Activated CD4-positive, CD25-positive, alpha-beta regulatory T cell (primary cell): ENCODE data around the gene NT5DC2.
A peak's percentile ranks its signal among the peaks of the same experiment; 100 is the strongest.

Experiments
- DNase-seq, 4 experiments: peaks; one replicate each; lab custom pipeline; 2025; lab: John Stamatoyannopoulos, UW

NT5DC2 gene

DNA sequence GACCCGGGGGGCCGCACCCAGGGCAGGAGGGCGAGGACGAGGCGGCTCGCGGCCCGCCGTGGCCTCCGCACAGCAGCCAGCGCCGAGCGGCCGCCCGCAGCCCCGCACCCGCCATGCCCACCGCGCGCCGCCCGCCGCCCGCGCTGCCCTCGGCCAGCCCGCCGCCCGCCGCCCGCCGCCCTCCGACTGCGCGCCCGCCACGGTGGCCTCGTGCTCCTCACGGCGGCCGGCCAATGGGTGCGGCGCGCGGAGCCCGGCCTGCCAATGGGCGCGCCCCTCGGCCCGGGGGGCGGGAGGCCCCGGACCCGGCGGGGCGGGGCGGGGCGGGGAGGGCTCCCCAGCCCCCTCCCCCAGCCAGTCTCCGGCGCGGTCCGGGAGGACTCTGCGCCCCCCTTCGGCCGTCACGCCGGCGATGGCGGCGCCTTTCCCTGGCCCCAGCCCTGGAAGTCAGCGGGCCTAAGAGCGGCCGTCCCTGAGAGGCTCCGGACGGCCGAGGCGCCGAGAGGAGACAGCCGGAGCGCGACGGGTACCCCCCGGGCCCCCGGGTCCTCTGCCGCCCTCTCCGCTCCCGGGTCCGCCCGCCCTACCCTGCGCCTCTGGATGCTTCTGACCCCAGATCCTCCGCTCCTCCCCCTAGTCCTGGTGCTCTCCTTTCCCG, at the start of gene NT5DC2:
Gene NT5DC2, minus strand, starts transcription at position 235 of the 658 bp plus-strand sequence. Its CDS starts 120 bp downstream, at position 115.
- peak in 3 of 4 experiments; percentile 23 to 48 (median 30) for DNase-seq

DNA sequence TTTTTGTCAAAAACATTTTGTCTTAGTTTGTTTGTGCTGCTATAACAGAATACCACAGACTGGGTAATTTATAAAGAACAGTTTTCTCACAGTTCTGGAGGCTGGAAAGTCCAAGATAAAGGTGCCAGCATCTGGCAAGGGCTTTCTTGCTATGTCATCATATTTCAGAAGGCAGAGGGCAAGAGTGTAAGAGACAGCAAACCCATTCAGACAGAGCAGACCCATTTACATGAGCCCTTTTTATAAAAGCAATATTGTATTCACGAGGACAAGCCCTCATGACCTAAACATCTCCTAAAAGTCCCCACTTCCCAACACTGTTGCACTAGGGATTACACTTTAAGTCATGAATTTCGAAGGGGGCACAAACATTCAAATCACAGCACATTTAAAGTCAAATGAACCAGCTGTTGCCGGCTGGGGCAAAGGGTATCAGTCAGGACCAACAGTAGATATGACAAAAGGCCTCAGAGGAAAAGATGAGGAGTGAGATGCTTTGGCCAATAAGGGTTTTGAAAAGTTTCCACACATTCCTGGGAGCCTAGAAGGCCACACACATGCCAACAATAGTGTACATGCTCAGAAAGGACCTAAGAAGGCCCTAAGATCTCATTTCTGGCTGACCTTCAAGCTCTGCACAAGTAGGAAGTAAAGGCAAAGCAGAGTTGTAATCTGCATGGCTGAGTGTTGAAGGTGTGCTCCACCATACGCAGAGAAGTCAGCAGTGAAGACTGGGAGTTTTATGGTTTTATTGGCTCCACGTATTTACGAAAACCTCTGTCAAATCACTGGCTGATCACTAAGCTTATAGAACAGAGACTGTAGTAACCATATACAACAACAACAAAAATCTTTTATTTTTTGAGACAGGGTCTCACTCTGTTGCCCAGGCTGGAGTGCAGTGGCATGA, 40.7 kb upstream of the NT5DC2 start:
- no peak for DNase-seq

DNA sequence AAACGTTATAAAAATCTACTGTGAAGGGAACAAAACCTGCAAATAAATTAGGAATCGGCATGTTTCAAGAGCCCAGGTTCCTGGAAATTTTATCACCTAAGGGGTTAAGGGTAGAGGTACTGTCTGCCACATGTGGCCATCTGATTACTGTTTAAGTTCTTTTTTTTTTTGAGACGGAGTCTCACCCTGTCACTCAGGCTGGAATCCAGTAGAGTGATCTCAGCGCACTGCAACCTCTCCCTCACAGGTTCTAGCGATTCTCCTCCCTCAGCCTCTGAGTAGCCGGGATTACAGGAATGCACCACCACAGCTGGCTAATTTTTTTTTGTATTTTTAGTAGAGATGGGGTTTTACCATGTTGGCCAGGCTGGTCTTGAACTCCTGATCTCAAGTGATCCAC, 38.6 kb upstream of the NT5DC2 start:
- DNase-seq: no peak

DNA sequence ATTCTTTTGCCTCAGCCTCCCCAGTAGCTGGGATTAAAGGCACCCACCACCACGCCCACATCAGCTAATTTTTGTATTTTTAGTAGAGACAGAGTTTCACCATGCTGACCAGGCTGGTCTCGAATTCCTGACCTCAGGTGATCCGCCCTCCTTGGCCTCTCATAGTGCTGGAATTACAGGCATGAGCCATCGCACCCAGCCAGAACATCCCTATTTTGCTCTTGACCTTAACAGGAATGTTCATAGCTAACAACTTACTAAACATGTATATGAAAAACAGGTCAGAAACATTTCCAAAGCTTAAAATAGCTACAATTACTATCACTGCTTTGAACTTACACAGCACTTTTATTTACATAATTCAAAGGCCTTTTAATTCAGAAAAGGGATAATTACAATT, 36.4 kb upstream of the NT5DC2 start:
- DNase-seq: no peak

DNA sequence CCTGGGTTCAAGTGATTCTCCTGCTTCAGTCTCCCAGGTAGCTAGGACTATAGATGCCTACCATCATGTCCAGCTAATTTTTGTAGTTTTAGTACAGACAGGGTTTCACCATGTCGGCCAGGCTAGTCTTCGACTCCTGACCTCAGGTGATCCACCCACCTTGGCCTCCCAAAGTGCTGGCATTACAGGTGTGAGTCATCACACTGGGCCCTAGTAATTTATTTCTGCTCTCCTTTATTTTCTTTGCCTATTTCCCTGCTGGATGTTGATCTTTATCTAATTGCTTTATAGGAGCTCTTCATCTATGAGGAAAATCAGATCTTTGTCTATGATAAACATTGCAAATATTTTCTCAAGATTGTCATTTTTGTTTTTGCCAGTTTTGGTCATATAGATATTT, 34.4 kb upstream of the NT5DC2 start:
- no peak for DNase-seq

DNA sequence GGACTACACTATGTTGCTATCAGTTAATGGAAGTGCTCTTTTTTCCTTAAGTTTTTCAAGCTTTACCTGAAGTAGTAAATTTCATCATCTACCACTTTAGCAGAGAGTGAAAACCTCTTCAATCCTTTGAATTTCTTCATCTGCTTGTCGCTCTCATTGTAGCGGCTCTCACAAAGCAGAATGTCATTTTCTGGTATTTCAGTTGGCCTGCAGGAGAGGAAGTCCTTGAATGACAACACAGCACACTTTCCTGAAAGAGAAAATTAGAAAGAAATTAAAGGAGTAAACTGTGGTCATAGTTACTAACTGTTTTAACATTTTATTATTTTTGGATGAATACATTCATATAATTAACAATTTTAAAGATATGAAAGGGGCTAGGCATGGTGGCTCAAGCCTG, 30.3 kb upstream of the NT5DC2 start:
- no peak for DNase-seq

DNA sequence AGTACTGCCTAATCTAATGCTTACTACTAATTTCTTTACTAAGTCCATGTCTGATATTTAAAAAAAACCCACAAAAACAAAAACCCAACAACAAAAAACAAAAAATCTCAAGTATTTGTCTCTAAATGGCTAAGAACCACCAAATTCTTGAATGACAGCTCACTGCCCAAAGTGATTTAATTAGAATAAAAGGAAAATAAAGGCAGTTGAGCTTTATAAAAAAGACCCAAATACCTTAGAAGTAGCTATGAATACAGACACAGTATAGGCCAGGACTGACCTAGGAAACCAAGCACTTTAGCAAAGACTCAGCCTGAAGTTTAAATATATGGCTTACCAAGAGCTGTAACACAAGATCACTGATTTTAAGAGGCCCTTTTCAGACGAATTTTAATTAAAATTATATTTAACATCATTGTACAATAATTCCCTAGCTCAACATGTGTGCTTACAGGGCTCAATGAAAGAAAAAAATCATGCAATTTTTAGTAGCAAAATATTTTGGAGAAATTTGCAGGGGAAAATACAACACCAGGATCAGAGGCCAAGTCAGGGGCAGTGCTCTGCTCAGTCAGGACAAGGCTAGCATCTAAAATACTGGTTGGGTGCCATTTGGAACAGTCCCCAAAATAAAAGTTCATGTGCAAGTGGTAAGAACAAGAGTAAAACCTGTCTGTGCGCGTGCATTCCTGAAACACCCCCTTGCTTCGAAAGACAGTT, 27.5 kb upstream of the NT5DC2 start:
- DNase-seq: no peak

DNA sequence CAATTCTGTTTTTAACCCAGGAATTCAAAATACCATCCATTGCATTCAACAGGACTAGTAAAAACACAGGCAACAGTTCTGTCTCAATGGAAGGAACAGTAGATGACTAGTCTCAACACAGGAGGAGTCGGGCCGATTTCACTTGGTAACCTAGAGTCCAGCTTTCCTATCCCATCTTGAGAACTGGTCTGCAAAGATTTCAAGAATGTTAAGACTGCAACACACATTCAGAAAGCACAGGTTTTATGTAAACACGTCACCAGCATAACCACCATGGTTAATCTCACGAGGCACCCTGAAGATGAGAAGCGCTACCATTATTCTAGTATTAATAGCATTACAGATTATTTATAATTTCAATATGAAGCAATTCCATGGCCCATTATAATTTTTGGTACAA, 24.8 kb upstream of the NT5DC2 start:
- DNase-seq: no peak

DNA sequence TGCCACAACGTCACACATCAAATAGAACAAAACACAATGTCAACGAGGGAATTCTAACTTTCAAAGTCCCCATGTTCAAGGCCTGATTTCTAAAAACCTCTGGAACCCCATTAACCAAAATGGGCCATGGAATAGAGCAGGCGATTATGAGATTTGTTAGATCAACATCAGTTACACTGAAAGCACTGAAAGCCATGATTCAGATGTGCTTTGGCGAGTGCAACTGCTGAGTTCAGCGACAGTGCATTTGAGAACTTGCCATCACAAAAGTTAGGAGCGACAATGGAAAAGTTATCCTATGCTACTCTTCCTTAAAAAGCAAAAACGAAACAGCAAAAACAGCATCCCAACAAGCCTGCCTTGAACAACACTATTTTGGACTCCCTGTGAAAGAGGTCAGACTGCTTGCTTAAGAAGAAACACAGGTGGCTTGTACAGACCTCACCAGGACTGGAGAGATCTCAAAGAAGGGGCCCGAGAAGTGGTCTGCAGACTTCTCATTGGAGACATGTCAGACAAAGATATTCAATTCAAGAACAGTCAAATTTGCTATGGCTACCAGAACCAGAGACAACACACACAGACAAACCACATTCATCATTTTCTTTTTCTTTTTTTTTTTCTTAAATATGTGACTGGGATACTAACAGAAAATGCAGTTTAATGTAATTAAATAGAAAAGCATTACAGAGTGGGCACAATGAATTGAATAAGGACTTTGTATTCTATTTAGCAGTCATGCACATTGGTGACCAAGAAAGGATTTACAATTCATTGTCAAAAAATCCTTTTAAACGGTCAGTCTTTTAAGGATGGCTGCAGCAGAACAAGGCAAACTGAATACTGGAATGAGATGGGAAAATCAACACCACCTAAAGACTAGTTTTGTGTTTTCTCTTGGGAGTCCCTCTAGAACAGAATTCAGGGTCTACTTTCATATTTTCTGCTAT, 23.6 kb upstream of the NT5DC2 start:
- no peak for DNase-seq

DNA sequence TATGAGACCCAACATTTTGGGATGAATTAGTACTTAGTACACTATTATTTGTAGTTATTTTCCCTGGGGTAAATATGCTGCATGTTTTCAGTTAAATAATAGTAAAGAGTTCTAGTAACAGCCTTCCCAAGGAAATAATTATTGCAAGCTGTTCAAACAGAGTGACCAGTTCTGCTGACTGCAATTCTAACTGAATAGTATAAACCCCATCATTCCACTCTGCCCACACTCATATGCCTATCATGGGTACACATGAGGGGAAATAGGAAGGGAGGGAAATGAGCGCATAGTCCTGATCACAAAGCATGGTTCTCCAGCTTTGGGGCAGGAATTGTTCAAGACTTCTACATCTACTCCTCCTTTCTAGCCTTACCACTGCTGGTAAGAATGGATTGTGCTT, 21.4 kb upstream of the NT5DC2 start:
- no peak for DNase-seq

DNA sequence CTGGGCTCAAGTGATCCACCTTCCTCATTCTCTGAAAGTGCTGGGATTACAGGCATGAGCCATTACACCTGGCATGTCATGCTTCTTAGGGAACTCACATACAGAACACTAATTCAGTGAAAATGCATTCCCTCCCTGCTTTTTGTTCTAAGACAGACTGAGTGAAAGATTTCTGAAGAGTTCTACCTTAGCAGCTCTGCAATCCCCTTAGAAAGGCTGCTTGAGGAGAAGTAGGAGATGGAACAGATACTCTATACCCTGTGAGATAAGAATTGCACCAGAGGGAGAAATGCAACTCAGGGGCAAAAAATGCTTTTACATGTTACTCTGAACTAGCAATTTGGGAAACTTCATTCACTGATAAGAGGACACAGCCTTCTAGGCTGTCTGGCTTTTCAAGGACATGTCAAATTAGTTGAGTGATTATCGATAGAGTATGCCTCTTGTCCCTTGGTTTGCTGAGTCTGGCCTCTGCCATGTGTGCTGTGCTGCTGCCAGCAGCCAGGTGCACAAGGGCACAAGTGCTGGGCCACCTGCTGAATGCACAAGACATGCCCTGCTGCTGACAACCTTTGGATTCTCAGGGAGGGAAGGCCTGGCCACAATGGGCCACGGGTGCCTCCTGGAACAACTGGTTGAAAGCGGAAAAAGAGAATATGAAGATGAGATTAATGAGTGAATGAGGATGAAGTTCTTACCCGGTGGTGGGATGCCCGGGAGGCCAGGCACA, 20.5 kb upstream of the NT5DC2 start:
- DNase-seq: no peak

DNA sequence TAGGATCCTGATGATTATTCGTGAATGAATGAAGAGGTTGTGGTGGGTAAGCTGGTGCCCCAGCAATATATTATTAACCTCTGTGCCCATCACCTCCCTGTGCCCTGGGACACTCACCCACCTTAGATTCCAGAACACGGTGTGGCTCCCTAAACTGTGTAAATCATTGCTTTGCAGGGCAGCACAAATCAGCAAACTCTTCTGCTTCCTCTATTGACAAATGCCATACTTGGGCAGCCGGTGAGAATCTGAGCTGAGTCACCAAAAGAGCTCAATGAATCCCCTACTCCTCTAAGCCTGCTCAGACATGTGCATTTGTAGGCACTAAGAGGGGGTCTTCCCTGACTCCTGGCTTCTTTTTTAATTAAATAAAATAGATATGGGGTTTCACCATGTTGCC, 18.4 kb upstream of the NT5DC2 start:
- DNase-seq: no peak

DNA sequence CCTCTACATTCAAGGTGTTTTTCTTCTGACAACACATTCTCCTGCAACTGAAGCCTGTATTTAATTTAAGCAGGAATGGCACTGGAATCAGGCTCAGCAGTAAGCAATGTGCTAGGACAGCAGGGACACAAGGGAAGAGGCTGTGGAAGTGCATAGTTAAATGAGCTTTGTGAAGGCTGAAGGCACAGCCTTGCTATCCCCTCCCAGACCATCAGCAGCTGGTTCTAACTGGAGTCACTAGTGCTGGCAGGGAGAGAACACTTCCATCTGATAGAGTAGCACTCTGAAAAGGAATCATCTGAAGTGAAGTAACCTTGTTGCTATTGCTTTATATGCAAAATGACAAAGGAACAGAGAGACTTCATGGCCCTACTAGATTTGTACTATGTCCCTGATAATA, 17.5 kb upstream of the NT5DC2 start:
- no peak for DNase-seq

DNA sequence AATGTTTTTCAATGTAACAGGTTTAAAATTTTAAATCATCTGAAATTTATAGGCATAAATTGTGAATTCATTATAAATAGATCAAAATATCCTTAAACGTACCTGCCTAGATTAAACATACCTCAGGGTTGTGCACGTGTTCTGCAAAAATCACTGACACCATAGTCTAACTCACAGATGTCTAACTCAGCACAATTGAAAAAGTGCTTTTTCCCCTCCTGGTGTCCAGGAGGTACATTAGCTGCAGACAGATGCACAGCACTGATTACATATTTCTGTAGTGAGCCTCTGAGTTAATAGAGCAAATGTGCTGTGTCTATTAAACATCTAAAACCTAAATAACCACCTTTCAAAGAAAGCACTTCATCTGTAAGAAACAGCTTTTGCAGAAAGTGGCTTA, 13.5 kb upstream of the NT5DC2 start:
- DNase-seq: no peak

DNA sequence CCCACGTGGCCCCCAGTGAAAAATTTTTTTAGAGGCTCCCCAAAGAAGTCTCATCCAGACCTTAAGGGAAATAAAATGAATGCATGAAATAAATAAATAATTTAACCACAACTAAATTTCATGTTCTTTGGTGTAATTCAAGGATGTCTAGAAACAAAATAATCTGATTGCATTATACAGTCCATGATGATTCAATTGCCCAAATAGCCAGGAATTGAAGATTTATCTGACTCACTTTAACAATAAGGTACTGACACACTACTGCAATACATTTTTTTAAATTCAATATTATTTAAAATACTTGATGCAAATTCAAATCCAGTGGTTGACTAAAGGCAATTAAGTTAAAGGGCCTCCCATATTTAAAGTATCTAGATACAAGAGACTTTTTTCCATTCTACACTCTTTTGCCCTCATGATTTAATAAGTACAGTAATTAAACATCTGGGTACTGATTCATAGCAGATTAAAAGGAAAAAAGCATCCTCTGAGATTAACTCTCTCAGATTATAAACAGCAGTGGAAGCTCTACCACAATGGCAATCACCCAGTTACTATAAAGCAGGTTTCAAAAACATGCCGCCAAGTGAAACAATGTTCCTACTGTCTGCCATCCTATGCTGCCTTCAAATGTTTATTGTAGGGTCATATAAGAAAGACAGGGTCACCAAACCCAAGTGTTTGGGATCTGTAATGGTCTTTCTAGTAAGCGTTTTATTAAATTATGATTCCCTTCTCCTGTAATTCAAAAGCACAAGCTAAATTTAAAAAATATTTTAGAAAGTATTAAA, 12.6 kb upstream of the NT5DC2 start:
- DNase-seq: no peak

DNA sequence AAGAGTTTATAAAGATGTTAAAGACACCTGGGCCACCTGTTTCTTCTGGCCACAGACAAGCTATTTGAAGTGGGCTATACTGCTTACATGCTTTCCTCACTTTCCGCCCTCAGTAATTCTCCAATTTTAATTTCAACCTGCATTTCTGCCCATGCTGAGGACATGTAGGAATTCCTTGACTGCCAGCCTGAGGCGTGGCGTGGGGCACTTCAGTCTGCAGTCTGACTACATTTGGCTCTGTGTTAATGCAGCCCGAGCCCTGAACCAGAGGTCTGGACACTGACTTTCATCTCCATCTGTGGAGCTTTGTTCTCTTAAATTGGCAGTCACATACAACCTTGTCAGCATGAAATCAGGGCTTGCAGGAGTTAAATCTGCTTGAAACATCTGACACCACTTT, 11.3 kb upstream of the NT5DC2 start:
- no peak for DNase-seq

DNA sequence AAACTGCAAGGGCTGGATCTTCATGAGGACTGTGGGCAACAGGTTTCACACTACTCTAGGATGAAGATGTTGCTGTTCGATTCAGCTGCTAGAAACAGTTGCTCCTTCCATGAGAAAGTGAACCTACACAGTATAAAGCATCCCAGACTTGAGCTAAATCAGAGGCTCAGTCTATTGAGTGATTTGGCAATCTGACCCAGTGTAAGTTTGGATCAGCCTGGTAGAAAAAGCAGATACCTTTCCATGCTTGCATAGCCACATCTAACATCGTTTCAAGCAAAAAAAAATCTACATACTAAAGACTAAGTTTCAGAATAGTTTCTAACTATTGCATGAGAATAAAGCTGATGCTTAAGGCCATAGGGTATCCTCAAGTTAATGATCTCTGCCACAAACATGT, 7.4 kb upstream of the NT5DC2 start:
- no peak for DNase-seq

DNA sequence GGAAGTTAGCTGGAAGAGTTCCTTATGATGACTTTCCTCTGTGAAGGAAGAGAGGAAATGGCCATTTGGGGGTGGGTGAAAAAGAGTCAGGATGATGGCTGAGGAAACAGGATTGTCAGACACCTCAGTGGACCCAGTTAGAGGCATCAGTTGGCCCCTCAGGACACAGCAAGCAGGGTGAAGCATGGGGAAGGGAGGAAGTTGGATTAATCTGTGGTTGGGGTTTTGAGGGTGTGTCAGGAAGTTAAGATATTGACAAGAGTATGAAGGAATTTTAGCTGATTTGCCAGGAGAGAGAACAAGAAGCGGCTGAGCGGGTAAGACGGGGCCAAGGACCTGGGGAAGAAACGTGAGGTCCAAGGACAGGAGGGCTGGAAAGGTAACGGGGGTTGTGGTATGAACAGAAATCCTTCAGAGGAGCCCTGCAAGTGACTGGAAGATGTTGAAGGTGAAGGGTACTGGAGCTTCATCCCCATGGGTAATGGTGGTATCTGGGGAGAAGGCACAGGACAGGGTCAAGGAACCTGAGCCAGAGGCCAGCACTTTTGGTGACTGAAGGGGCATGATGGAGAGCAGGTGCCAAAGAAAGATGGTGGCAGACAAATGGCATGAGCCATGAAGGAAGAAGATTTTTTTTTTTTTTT, 5.5 kb upstream of the NT5DC2 start:
- DNase-seq: no peak

DNA sequence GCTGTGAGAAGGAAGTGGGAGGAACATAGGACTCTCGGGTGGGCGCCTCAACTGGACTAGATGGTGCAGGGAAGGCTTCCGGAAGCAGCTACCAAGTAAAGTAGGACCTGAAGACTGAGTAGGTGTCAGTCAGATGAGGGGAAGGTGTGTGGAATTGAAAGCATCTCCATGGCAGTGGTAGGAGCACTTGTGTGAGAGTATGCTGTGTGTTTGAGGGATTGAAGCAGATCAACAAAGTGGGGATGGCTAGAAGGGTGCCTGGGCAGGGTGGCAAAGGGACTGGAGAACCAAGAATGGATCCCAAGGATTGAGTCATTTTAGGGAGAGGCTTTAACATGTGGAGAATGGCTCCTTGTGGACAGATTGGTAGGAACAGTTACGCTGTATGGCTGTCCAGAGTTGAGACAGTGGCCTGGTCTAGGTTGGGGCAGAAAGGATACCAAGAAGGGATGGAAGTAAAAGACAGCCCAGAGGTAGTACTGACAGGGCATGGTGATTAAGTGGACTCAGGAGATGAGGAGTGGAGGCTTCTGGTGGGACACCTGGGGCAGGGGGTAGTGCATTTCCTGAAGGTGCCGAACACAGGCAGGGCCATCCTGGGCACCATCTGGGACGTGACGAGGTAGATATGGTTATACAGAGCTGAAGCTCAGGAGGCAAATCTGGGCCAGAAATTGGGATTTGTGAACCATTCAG, 4.2 kb upstream of the NT5DC2 start:
- no peak for DNase-seq
